Epithelial cell of proximal tubule (primary cell): ENCODE measurements around the gene TIAM2. TPM values are rescaled to one million over a fixed set of nuclear protein-coding genes. Genes with fewer than 3 reads are reported as not detected.

Experiments used
- DNase-seq: peaks from one replicate; pipeline ENCODE4 v3.0.0-alpha.2; 2011; ENCODE audit warnings: low read depth
- H3K4me3 ChIP-seq: 2 replicates; pipeline ENCODE4 v1.5.1; 2011; ENCODE audit warnings: low read depth, mild to moderate bottlenecking, low read length
- total RNA-seq: library from RNA; depleted of rRNA; stranded (reverse); fragments of >200 nt; gene quantifications from 2 replicates; pipeline ENCODE4 v1.2.3, GENCODE V29; 2015
- TF ChIP-seq, protein P1 (sequence below): conservative IDR thresholded peaks from 2 replicates; pipeline ENCODE4 v1.5.1; 2012; ENCODE audit warnings: low read depth, mild to moderate bottlenecking, low read length

The TIAM2 gene
- total RNA-seq, result 9.9 and 13.1 TPM in 2 replicates

- TF ChIP-seq, protein P1, sequence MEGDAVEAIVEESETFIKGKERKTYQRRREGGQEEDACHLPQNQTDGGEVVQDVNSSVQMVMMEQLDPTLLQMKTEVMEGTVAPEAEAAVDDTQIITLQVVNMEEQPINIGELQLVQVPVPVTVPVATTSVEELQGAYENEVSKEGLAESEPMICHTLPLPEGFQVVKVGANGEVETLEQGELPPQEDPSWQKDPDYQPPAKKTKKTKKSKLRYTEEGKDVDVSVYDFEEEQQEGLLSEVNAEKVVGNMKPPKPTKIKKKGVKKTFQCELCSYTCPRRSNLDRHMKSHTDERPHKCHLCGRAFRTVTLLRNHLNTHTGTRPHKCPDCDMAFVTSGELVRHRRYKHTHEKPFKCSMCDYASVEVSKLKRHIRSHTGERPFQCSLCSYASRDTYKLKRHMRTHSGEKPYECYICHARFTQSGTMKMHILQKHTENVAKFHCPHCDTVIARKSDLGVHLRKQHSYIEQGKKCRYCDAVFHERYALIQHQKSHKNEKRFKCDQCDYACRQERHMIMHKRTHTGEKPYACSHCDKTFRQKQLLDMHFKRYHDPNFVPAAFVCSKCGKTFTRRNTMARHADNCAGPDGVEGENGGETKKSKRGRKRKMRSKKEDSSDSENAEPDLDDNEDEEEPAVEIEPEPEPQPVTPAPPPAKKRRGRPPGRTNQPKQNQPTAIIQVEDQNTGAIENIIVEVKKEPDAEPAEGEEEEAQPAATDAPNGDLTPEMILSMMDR, result no peak
- H3K4me3 ChIP-seq, result peak within 1 kb of the TSS; percentile 49
- no peak for DNase-seq
Observed at GRCh38 chr6:154995254-154996015, at the start of gene TIAM2. Gene TIAM2, plus strand, starts transcription at chr6:154995315. Its CDS starts 133,909 bp downstream, at chr6:155129224.

DNA sequence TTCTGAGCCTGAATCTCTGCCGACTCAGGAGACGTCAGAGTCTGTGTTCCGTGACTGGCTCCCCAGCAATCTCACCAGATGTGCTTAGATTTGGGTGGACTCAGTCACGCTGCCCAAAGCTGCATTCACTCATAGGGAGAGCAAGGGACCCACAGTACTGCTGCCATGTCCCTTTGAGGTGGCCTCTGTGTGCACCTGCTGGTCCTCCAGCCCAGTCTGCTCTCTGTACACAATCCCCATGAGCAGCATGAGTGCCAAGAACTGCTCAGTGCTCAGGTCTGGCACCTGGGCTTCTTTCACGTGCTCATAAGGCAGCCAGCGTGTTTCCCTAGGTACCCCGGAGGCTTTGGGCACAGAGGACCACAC, 44.2 kb upstream of the TIAM2 start:
- no peak for DNase-seq
- TF ChIP-seq, protein P1, result no peak

GRCh38 chr6:154951345-154952200, 43.5 kb upstream of the TIAM2 start:
- no peak for DNase-seq
- TF ChIP-seq, protein P1, result no peak
- no peak overlapping the region for H3K4me3 ChIP-seq

More for the DNA sequence above, 44.2 kb upstream of the TIAM2 start:
- H3K4me3 ChIP-seq, result no peak overlapping the region

DNA sequence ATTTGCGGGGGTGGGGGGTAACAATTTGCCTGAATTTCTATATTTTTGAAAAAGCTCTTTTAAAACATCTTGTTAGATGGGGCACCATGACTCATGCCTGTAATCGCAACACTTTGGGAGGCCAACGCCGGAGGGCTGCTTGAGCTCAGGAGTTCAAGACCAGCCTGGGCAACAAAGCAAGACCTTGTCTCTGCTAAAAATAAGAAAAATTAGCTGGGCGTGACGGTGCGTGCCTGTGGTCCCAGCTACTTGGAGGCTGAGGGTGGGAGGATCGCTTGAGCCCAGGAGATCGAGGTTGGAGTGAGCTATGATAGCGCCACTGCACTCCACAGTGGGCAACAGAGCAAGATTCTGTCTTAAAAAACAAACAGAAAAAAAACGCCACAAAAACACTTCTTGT, 41.5 kb upstream of the TIAM2 start:
- H3K4me3 ChIP-seq, result no peak overlapping the region
- TF ChIP-seq, protein P1, result no peak
- DNase-seq, result no peak

DNA sequence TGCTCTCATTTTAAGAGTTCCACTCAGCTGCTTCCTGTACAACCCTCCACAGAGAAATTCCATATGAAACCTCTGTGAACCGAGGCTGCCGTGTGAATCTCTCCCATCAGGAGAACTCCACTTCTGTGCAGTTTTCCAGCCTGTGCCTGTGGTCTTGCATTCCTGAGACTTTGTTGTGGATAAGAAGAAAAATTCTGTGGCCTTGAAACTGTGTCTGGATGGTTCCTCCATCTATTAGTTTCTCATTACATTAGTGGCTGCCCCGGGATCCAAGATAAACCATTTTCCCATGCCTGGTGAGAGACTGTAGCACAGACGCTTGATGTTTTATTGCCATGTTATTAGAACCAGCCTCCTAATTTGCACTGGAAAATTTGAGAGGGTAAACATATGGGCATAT, 40.8 kb upstream of the TIAM2 start:
- H3K4me3 ChIP-seq, result no peak overlapping the region
- TF ChIP-seq, protein P1, result no peak
- DNase-seq, result no peak

DNA sequence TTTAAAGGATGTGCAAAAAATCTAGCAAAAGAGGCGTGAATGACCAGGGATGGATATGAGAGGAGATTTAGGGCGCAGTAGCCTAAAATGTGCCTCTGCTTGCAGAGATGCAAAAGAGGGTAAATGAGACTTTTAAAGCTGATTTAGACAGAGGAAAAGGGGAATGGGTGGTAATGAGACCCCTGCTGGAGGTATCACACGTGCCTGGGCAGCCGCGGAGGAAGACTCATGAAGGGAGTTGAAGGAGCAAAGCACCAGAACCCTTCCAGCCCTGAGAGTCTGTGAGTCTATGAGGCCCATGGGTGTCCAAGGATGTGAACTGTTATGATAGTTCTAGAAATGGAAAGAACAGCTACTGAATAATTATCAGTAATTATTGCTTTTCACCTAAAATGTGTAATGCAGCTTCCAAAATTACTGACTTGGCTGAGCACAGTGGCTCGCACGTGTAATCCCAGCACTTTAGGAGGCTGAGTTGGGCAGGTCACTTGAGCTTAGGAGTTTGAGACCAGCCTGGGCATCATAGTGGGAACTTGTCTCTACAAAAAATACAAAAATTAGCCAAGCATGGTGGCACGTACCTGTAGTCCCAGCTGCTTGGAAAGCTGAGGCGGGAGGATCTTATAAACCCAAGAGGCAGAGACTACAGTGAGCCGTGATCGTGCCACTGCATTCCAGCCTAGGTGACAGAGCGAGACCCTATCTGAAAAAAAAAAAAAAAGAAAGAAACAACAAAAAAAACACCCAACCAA, 38.2 kb upstream of the TIAM2 start:
- H3K4me3 ChIP-seq, result no peak overlapping the region
- TF ChIP-seq, protein P1, result no peak
- no peak for DNase-seq
